ENCODE data around the gene DAB1. TPM values are rescaled to one million over a fixed set of nuclear protein-coding genes. Genes with fewer than 3 reads are reported as not detected.

DAB1 gene
- total RNA-seq, 1 donor from 2014 or later = 14.6 TPM

DNA sequence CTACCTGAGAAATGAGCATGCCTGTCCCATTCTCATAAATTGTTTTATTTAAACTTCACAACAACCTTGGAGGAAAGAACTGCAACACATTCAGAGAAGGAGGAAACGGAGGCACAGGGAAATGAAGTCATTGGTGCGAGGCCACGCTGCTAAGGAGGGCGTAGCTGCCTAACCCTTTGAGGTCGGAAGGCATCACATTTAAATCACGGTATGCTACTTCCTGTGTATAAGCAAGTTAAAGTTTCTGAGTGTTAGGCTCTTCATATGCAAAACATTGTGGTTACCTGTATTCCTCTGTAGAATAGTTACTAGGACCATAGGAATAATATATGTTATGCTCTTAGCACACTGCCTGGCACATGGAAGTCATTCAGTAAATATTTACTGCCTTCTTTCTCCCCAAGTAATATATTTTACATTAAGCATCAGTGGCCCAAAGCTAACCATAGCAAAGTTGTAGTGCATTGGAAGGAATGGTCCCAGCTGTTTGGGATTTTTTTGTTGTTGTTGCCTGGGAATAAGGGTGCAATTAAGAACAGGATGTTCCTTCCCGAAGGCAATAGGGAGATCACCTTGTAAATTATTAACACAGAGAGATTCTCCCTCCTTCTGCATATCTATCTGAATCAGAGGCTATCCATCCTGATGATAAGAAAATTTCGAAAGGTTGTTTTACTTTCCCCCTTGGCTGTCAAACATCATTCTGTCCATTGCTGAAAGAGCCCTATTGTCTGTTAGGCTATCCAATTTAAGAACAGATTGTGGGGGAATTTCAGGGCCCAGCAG, 265.8 kb downstream of the DAB1 start:
- Histone ChIP-seq H3K4me2 (no peak overlapping the region), H3K4me1 (peaks cover 10% of the 10 kb centered on the region)
- H3K36me3 Mint-ChIP-seq = no peaks in the 10 kb centered on the region

DNA sequence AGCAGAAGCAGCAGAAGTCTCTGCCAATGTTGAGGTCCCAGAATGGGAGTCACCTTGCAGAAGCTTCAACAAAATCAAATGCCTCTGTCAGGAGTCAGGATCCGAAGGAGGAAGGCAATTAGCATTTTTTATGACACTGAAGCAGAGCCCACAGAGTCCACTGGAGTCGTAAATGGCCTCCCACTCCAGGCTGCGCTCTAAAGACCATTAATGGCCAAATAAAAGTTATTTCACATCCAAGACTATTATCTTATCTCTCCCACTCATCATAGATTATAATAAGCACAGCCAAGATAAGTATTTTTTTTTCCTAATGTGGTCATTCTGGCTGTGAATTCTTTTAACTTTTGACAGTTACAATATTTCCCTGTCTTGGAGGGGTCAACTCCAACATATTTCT, 267.0 kb downstream of the DAB1 start:
- no peak for TF ChIP-seq CTCF (IDR thresholded peaks at IDR 0.05)
- no peak for TF ChIP-seq EZH2phosphoT487 (IDR thresholded peaks at IDR 0.05)
- TF ChIP-seq EZH2 (IDR thresholded peaks at IDR 0.05) = no peak
- Histone ChIP-seq H3K4me3 (no peak overlapping the region), H2AFZ (replicated peaks) (no peak overlapping the region), H3K27ac (no peak overlapping the region), H3K4me1 (peaks cover 8% of the 10 kb centered on the region), H3K36me3 (no peaks in the 10 kb centered on the region), H3K4me2 (no peak overlapping the region), H3K9me3 (ENCODE audit: low read depth) (peaks cover 3% of the 10 kb centered on the region), H3F3A (ENCODE audit: low read depth) (no peaks in the 10 kb centered on the region), H3K79me2 (ENCODE audit: low read depth) (no peaks in the 10 kb centered on the region), H3K9ac (no peak overlapping the region), H3K27me3 (no peaks in the 10 kb centered on the region), H4K20me1 (ENCODE audit: low read depth) (no peaks in the 10 kb centered on the region)
- Mint-ChIP-seq H3K4me1 (peaks cover 12% of the 10 kb centered on the region), H3K27ac (no peak overlapping the region), H3K4me3 (no peak overlapping the region), H3K9me3 (peaks cover 7% of the 10 kb centered on the region), H3K27me3 (ENCODE audit: insufficient read depth, low read depth) (no peaks in the 10 kb centered on the region), H3K36me3 (no peaks in the 10 kb centered on the region)
- no peak for DNase-seq (ENCODE audit: low spot score)

More for the DNA sequence above, 265.8 kb downstream of the DAB1 start:
- no peaks in the 10 kb centered on the region for H3K27me3 Mint-ChIP-seq (ENCODE audit: insufficient read depth, low read depth)
- H3K36me3 ChIP-seq = no peaks in the 10 kb centered on the region
- no peak overlapping the region for H3K9ac ChIP-seq
- H3K27me3 ChIP-seq = no peaks in the 10 kb centered on the region
- TF ChIP-seq EZH2 (IDR thresholded peaks at IDR 0.05) (no peak), CTCF (IDR thresholded peaks at IDR 0.05) (no peak), EZH2phosphoT487 (IDR thresholded peaks at IDR 0.05) (no peak)
- no peak for DNase-seq (ENCODE audit: low spot score)
- no peak overlapping the region for H3K4me3 Mint-ChIP-seq
- H3F3A ChIP-seq (ENCODE audit: low read depth) = no peaks in the 10 kb centered on the region
- H4K20me1 ChIP-seq (ENCODE audit: low read depth) = no peaks in the 10 kb centered on the region
- peaks cover 17% of the 10 kb centered on the region for H3K4me1 Mint-ChIP-seq
- H3K4me3 ChIP-seq = no peak overlapping the region
- H3K9me3 ChIP-seq (ENCODE audit: low read depth) = peaks cover 3% of the 10 kb centered on the region
- H3K79me2 ChIP-seq (ENCODE audit: low read depth) = no peaks in the 10 kb centered on the region
- no peak overlapping the region for H3K27ac Mint-ChIP-seq
- no peak overlapping the region for H2AFZ ChIP-seq (replicated peaks)
- no peak overlapping the region for H3K27ac ChIP-seq
- peaks cover 7% of the 10 kb centered on the region for H3K9me3 Mint-ChIP-seq

DNA sequence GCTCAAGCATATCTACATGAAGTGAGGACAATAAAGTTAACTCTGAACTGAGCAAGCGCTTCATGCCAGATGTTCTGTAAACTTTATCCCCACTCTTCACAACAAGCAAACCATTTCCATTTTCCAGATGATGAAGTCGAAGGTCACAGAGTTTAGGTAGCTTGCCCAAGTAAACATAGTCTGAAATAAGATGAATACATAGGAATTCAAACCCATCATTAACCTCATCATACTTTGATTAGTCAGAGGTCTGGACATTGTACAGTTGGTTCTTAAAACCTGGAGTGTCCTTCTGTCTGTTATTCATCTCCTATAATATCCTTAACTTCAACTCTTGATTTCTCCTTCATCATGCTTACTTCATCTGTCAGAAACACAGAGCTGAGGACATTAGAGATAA, 277.8 kb downstream of the DAB1 start:
- no peaks in the 10 kb centered on the region for H3K27me3 ChIP-seq
- Mint-ChIP-seq H3K4me3 (no peak overlapping the region), H3K27ac (no peak overlapping the region), H3K36me3 (no peaks in the 10 kb centered on the region), H3K4me1 (no peaks in the 10 kb centered on the region), H3K27me3 (ENCODE audit: insufficient read depth, low read depth) (no peaks in the 10 kb centered on the region), H3K9me3 (no peaks in the 10 kb centered on the region)
- no peaks in the 10 kb centered on the region for H3K9me3 ChIP-seq (ENCODE audit: low read depth)
- H3K4me3 ChIP-seq = no peak overlapping the region
- DNase-seq (ENCODE audit: low spot score) = no peak
- H3K27ac ChIP-seq = no peak overlapping the region
- H3K79me2 ChIP-seq (ENCODE audit: low read depth) = no peaks in the 10 kb centered on the region
- H3K4me2 ChIP-seq = no peak overlapping the region
- H3K4me1 ChIP-seq = no peaks in the 10 kb centered on the region
- TF ChIP-seq EZH2 (IDR thresholded peaks at IDR 0.05) = no peak
- TF ChIP-seq EZH2phosphoT487 (IDR thresholded peaks at IDR 0.05) = no peak
- no peak for TF ChIP-seq CTCF (IDR thresholded peaks at IDR 0.05)
- no peaks in the 10 kb centered on the region for H3K36me3 ChIP-seq
- H2AFZ ChIP-seq (replicated peaks) = no peak overlapping the region
- no peak overlapping the region for H3K9ac ChIP-seq
- H3F3A ChIP-seq (ENCODE audit: low read depth) = no peaks in the 10 kb centered on the region
- no peaks in the 10 kb centered on the region for H4K20me1 ChIP-seq (ENCODE audit: low read depth)

All from neural progenitor cell (in vitro differentiated cells).